Measurements from ENCODE around the gene ADAMTSL1.

Gene ADAMTSL1

DNA sequence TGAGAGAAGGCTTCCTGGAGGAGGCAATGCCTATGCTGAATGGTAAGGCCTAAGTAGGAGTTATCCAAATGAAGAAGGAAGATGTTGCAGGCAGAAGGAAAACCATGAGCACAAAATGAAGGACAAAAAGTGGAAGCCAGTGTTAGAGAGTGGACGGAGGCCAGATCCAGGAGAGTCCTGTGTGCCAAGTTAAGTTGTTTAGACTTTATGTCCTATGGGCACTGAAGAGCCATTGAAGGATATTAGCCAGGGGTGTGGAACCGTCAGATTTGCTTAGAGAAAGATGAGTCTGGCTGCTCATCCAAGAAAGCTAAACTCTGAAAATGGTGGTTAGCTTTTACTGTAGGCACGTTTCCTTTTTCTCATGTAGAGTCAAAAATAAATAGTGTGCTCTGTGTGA lies 254.7 kb downstream of the ADAMTSL1 start:
- no peak for DNase-seq (ENCODE audit: low read depth)
- TF ChIP-seq CTCF (conservative IDR thresholded peaks at IDR 0.05; ENCODE audit: low read depth, low read length), result no peak
- no peak overlapping the region for H3K4me3 ChIP-seq (ENCODE audit: low read length)

GRCh38 chr9:18730241-18730640 lies 256.3 kb downstream of the ADAMTSL1 start:
- TF ChIP-seq CTCF (conservative IDR thresholded peaks at IDR 0.05; ENCODE audit: low read depth, low read length), result no peak
- no peak for DNase-seq (ENCODE audit: low read depth)
- H3K4me3 ChIP-seq (ENCODE audit: low read length), result no peak overlapping the region

DNA sequence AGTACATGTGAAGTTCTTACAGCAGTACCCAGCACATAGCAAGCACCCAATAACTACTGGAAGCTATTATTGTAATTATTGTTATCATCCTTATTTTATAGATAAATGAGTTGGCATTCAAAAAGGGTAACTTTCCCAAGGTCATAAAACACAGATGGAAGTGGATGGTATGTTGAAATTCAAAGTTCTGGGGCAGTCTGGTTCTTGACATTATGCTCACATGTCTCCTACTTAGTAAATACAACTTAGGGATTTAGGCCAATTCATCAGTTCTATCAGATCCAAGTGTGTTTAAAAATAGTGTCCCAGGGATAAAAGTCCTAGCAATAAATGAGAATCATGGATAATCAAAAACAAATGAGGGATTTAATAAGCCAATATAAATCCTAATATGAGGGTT lies 265.2 kb downstream of the ADAMTSL1 start:
- H3K4me3 ChIP-seq (ENCODE audit: low read length), result no peak overlapping the region
- TF ChIP-seq CTCF (conservative IDR thresholded peaks at IDR 0.05; ENCODE audit: low read depth, low read length), result no peak
- no peak for DNase-seq (ENCODE audit: low read depth)

DNA sequence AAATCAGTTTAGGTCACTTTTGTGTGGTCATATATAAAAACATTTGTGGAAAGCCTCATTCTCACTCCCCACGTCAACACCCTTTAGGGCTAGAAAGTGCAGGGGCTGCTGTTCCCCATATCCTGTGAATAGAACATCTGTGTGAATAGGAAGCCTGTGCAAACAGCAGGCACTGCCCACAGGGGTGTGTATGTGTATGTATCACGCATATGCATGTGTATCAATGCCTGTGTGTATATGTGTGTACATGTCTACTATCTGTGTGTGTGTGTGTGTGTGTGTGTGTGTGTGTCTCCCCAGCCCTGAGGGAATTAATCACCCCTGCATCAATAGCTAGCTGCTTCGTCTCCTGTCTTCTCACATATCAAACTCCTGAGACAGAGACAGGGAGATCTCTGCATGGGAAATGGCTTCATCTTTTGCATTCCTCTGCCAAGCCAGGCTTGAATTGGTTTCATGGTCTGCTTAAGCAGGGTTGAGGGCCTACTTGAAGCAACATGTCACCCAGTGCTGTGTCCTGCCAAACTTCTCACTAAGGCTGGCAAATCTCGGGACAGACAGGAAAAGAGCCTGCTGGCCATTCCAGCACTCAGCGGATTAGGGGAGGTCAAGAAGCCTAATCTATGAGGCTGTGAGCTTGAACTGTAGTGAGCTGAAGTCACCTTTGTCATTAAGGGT lies 265.8 kb downstream of the ADAMTSL1 start:
- H3K4me3 ChIP-seq (ENCODE audit: low read length), result no peak overlapping the region
- no peak for TF ChIP-seq CTCF (conservative IDR thresholded peaks at IDR 0.05; ENCODE audit: low read depth, low read length)
- no peak for DNase-seq (ENCODE audit: low read depth)

DNA sequence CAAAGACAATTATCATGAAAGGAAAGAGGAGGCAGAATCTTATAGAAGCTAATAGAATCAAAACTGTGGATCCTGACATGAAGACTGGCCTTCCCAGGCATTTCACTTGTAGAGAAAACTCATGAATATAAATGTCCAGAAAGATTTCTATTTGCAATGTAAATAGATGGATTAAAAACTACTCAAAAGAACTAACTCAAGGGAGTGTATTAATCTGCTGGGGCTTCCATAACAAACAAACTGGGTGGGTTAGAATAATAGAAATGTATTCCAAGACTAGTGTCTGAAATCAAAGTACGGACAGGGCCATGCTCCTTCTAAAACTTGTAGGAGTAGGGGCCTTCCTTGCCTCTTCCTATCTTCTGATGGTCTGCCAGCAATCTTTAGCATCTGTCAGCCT lies 267.4 kb downstream of the ADAMTSL1 start:
- no peak for TF ChIP-seq CTCF (conservative IDR thresholded peaks at IDR 0.05; ENCODE audit: low read depth, low read length)
- no peak overlapping the region for H3K4me3 ChIP-seq (ENCODE audit: low read length)
- DNase-seq (ENCODE audit: low read depth), result no peak

GRCh38 chr9:18741945-18742344 lies 268.0 kb downstream of the ADAMTSL1 start:
- no peak for TF ChIP-seq CTCF (conservative IDR thresholded peaks at IDR 0.05; ENCODE audit: low read depth, low read length)
- H3K4me3 ChIP-seq (ENCODE audit: low read length), result no peak overlapping the region
- no peak for DNase-seq (ENCODE audit: low read depth)

DNA sequence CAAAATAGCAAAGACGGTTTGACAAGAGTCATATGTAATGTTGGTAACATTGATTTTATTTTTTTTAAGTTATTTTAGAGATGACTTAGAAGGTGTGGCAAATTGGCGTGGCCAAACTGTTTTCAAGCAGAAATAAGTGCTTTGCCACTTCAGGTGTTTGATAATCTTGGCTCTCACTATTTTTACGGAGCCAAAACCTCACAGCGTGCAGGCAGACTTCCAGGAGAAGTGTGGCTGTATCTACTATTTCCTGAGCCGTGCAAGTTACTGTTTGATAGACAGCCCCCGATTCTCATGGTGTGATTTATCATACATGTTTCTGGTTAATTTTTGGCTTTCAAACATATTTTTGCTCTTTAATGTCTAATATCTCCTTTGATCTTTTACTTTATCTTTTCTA lies 269.5 kb downstream of the ADAMTSL1 start:
- DNase-seq (ENCODE audit: low read depth), result no peak
- no peak for TF ChIP-seq CTCF (conservative IDR thresholded peaks at IDR 0.05; ENCODE audit: low read depth, low read length)
- H3K4me3 ChIP-seq (ENCODE audit: low read length), result no peak overlapping the region
